Panc1 (cell line): ENCODE measurements around the gene STX7.

Source experiments
- CTCF ChIP-seq: fragments of 450-650 bp; IDR thresholded peaks from 2 replicates; pipeline ENCODE4 v1.5.1; 2017; ENCODE audit warnings: mild to moderate bottlenecking
- POLR2AphosphoS5 ChIP-seq: IDR thresholded peaks from 2 replicates; pipeline ENCODE4 v1.6.1; 2012; ENCODE audit warnings: mild to moderate bottlenecking, low read depth, low read length, moderate library complexity
- REST ChIP-seq, 2 experiments: IDR thresholded peaks; 2 replicates each; pipeline ENCODE4 v1.6.1; 2011 to 2012; ENCODE audit warnings: low read depth in 2 of 2, control low read depth in 1 of 2, low read length in 1 of 2, mild to moderate bottlenecking in 1 of 2, moderate library complexity in 1 of 2; ENCODE audit not compliant: insufficient read depth in 1 of 2
- TCF7L2 ChIP-seq: IDR thresholded peaks from 2 replicates; pipeline ENCODE4 v1.6.1; 2011; ENCODE audit warnings: mild to moderate bottlenecking, low read depth, low read length, inconsistent platforms

- TF ChIP-seq CTCF (no peak), POLR2AphosphoS5 (no peak), REST (IDR thresholded peaks at IDR 0.05; ENCODE audit: insufficient read depth in 1 of 2, low read depth in 2 of 2, low read length in 1 of 2) (no peak), TCF7L2 (no peak)
Observed at GRCh38 chr6:132400883-132401617, 111.9 kb downstream of the STX7 start, which contains the start of gene MOXD1.
